ENCODE measurements around the gene LARP1.
"Not testable (repeated sequence)": the region's sequence is repeated elsewhere in the genome, so short reads cannot be mapped to it uniquely, and the experiment has no call there.

The LARP1 gene

DNA sequence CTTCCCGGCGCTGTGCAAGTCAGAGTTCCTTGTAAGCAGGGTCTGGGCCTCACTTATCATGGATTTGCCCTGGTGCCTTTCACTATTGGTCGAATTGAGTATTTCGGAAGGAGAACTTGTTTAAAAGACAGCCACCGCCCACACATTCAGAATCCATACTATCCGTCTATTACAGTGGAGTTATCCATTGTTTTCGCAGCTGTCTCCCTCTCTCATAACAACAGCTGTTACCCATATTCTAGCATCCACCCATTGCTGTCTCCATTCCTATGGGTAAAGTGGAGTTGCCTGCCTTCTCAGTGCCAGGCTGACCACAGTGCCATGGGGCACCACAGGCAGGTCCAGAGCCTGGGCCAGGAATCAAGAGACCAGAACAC lies 75.0 kb downstream of the LARP1 start:
- DNase-seq: no peak

DNA sequence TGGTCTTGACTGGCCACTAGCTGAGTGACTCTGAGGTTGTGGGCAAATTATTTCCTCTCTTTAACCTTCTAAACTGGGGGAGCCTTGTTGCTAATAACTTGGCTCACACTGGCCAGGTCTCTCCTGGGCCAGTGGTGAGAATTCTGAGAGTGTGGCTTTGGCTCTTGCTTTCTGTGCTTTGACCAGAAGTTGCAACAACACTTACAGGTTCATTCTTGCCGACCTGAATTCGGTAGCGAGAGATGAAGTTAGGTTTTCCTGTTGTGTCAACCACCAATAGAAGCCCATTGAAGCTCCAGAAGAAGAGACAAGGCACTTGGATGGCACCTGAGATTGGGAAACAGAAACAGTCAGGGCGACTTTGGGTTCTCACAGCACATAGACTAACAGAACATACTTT lies 75.4 kb downstream of the LARP1 start:
- no peak for DNase-seq

DNA sequence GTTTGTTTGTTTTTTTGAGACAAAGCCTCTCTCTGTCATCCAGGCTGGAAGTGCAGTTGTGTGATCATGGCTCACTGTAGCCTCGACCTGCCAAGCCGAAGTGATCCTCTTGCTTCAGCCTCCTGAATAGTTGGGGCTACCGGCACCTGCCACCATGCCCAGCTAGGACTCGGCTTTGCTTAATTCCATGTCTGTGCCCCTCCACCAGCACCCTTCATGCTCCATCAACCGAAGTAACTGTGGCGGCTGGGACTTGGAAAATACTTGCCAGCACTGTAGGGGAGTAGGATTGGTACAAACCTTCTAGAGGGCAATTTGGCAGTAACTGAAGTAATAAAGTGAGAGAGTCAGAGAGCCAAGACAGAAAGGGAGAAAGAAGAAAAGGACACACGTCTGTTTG lies 76.3 kb downstream of the LARP1 start:
- DNase-seq: no peak

DNA sequence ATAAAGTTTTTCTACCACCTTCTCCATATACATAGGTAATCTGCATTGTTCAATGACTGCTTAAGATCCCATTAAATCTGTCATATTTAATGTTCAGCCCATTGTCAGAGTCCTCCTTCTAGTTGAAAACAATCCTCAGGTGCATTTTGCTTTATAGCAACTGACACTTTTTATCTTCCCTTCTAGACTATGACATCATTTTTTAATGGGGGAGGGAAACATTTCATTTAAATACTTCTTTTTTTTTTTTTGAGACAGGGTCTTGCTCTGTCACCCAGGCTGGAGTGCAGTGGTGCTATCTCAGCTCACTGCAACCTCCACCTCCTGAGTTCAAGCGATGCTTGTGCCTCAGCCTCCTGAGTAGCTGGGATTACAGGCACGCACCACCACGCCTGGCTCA lies 77.6 kb downstream of the LARP1 start:
- not testable (repeated sequence) for DNase-seq

DNA sequence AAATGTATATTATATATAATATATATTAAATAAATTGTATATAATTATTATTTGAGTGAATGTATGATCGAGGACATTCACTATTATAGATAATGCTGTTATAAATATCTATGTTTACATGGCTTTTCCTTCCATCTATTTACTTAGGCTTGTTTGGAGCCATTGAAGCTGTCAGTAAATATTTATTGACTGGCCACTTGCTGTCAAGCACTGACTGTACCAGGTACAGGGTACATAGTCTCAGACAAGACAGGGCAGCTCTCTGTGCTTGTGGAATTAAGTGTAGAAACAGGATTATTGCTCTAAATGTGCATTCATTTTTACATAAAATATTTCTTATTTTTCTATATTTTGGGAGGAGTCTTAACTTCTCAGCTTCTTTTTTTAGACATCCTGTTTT lies 78.9 kb downstream of the LARP1 start:
- DNase-seq: no peak

DNA sequence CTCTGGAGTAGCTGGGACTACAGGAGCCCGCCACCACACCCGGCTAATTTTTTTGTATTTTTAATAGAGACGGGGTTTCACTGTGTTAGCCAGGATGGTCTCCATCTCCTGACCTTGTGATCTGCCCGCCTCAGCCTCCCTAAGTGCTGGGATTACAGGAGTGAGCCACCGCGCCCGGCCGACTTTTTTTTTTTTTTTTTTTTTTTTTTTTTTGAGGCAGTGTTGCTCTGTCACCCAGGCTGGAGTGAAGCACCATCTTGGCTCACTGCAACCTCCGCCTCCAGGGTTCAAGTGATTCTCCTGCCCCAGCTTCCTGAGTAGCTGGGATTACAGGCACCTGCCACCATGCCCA lies 80.5 kb downstream of the LARP1 start:
- not testable (repeated sequence) for DNase-seq

DNA sequence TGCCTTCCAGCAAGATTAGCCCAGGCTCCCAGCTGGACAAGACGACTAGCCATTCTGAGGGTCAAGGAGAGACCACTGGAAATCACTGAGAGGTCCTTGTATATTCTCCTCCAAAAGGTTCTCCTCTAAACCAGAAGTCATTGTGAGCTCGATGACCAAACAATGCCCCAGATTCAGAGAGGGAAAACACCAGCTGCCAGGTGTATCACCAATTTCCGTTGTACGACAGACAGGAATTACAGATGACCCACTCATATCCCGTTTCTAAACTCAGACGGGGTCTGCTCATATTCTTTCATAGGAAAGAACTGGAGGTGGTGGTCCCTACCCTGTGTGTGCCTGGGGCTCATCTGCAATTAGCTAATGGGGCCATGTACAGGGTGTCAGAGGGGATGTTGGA lies 81.0 kb downstream of the LARP1 start:
- no peak for DNase-seq

DNA sequence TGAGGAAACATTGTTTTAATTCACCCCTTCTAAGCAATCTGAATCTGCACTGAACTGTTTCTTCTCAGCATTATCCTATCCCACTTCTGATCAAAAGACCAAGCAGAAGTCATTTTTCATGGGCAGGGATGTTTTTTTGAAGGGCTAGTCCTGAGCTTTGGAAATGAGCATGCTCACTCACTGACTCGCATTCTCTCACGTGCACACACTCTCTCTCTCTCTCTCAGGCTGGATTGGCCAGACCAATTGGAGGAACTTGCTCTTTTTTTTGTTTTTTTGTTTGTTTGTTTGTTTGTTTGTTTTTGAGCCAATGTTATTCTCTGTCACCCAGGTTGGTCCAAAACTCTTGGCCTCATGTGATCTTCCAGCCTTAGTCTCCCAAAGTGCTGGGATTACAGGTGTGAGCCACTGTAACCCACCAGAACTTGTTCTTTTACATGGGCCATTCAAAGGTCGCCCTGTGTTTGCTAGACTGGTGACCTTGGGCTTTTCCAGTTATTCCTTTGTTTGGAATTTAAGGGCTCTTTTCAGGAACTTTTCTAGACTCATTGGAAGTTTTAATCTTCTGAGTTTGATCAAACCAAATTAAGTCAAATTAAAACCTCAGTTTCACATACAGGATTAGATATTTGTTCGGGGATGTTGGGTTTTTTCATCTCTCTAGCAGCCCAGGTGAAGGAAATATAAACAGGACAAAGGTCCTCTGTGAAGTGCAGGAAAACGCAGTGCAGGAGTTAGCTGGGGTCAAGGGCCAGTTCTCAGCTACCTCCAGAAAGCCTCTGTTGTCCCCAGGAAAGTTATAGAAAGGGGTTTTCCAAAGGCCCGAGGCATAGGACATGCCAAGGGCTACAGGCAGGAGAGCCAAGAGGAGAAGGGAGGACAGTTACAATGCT lies 82.1 kb downstream of the LARP1 start:
- no peak for DNase-seq

DNA sequence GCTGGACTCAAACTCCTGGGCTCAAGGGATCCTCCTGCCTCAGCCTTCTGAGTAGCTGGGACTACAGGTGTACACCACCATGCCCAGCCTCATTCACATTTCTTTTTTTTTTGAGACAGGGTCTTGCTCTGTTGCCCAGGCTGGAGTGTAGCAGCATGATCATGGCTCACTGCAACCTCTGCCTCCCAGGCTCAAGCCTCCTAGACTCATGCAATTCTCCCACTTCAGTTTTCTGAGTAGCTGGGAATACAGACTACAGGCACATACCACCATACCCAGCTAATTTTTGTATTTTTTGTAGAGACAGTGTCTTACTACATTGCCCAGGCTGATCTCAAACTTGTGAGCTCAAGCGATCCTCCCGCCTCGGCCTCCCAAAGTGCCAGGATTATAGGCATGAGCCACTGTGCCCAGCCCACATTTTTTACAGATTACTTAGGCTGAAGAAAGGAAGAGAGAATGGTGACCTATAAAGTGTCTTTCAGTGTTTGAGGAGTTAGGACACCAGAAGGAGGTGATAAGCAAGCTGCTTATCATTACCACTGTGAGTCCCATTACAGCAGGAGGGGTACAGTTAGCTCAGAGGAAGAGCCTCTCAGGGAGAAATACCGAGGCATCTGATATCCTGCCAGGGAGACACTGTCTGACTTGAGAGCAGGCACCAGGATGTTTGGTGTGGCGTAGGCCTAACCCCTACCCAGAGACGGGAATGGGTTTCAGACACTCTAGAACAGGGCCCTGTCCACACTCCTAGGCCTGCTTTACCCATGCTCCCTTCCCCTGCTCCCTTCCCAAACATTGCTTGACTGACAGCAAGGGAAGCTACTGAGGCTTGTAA lies 85.5 kb downstream of the LARP1 start:
- no peak for DNase-seq

DNA sequence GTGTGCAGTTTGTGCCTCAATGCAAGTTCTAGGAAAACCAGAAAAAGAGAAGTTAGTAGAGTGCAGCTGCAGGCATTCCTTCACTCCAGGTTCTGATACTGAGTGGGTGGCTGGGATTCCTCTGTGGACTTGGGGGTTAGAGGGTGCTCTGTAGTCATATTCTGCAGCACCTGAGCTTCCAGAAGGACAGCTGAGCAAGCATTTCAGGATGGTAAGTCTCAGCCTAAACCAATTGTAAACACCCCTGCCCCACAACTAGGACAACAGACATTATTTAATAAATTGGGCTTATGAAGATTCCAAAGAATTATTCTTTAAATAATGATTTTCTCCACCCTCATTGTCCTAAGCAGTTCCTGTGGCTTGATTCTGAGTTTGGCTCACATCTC lies 86.1 kb downstream of the LARP1 start:
- no peak for DNase-seq

DNA sequence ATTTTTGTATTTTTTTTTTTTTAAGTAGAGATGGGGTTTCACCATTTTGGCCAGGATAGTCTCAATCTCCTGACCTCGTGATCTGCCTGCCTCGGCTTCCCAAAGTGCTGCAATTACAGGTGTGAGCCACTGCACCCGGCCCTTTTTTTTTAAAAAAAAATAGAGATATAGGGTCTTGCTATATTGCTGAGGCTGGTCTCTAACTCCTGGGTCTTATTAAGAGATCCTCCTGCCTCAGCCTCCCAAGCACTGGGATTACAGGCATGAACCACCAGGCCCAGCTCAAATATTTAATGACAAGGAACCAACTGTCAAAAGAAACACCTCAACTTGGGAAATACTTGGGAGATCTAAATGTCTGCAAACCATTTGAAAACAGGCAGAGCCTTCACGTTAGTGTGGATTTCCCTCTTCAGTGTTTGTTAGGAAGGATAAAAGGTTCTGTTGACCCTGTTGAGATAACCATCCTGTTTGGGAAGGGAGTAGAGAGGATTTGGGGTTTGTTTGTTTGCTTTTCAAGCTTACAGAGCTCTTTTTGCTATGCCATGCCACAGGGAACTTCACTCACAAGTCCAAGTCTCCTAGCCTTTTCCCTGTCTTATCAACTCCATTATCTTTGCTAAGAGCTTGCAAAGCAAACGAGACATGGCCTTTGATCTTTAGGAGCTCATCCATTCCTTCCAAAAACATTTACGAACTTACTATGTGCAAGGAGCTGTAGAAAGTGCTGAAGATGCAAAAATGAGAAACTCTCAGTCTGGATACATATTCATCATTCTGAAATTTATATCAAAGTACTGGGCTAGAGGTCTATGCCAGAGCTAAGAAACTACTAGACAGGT lies 87.7 kb downstream of the LARP1 start:
- no peak for DNase-seq

DNA sequence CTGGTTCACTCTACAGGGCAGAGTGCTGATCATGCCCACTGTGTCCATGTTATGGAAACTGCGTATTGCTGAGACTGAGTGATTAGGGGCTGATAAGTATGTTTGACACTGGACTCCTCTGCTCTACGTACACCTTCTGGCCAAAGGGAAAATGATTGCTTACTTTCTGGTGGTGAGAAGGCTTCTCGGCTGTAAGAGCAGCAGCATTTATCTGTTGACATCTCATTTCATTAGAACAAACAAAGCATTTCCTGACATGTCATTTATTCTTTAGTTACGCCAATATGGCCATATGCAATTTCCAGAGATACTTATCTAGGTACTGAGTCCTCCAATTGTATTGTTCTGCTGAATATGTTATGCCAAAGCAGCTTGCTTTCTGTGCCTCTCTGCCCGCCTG lies 89.6 kb downstream of the LARP1 start:
- no peak for DNase-seq

DNA sequence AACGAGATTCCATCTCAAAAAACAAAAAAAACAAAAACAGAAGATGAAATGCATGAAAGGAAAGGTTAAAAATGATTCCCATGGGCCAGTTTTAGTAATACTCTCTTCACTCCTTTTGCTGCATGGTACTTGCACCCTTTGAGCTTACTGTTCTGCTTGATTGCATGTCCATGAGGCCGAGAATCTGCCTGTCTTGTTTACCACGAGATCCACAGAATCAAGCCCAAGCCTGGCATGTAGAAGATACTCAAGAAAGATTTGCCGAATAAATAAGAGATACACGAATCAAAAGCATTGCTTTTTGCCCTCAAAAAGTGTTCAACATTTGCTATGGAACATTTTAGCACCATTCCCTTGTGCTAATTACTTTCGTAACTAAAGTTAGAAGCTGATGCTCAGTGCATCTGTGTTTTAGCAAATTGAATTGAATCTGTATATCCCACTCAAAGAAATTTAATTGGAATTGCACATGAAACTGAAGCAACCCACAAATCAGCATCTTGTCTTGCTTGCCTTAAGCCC lies 94.1 kb downstream of the LARP1 start:
- no peak for DNase-seq

DNA sequence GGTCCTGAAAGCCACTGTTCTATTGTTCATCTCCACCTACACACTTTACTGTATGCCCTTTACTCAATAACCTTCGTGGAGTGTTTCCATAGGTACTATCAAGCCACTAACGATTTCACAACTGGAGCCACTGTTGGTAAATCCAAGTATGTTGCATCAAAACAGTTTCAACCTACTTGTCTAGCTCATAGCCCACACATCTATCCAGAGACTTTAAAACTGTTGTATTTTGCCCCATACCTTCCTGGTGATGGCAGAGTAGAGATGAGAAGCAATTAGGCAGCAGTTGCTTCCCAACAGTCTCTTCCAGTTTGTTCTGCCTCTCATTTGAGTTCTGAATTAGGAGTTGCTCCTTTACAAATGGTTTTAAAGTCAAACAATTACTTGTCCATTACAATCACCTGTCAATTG lies 94.6 kb downstream of the LARP1 start:
- no peak for DNase-seq

DNA sequence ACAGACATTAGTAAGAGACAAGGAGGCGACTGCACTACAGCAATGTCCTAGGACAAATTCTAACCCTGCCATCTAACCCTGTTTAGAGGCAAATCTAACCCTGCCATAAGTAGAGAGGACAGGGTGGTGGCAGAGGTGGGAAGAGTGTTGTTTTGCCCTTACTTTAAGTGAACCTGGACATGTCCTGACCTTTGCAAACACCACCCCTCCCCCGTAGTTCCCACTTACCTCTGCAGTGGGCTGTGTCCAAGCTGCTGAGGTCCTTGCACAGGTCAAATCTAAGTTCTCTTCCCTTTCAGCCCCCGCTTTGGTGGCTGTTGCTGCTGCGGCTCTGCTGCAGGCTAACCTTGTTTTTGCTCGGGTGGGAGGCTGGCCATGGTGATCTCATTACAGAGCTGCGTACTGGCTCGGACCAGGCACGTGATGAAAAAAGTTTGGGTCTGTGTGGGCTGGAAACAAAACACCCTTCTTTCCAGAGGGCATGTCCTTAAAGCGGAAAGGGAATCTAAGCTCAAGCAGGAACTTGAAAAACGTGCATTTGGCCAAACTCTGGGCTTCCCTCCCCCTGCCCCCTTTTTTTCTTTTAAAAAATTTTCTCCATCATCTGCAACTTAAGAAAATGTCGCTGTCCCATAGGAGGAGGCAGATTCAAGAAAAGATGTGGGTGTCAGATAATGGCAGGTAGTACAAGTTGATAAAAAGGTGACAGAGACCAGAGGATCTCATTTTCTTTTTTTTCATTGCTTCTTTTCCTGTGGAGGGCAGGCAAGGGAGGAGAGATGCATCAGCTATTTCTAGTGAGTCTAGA lies 95.3 kb downstream of the LARP1 start, which contains the start of gene FAXDC2:
FAXDC2 (minus strand) TSS at position 349 of the 808 bp plus-strand sequence. CDS start 12,425 bp downstream, outside the sequence.
- no peak for DNase-seq

DNA sequence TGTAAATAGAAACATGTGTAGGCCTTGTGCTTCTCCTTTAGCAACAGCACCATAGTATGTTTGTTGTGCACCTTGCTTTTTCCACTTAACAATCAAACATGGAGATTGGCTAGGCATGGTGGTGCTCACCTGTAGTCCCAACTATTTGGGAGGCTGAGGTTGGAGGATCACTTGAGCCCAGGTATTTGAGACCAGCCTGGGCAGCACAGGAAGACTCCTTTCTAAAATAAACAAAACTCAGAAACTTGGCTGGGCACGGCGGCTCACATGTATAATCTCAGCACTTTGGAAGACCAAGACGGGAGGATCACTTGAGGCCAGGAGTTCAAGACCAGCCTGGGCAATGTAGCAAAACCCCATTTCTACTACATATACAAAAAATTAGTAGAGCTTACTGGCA lies 96.2 kb downstream of the LARP1 start:
- DNase-seq: no peak

DNA sequence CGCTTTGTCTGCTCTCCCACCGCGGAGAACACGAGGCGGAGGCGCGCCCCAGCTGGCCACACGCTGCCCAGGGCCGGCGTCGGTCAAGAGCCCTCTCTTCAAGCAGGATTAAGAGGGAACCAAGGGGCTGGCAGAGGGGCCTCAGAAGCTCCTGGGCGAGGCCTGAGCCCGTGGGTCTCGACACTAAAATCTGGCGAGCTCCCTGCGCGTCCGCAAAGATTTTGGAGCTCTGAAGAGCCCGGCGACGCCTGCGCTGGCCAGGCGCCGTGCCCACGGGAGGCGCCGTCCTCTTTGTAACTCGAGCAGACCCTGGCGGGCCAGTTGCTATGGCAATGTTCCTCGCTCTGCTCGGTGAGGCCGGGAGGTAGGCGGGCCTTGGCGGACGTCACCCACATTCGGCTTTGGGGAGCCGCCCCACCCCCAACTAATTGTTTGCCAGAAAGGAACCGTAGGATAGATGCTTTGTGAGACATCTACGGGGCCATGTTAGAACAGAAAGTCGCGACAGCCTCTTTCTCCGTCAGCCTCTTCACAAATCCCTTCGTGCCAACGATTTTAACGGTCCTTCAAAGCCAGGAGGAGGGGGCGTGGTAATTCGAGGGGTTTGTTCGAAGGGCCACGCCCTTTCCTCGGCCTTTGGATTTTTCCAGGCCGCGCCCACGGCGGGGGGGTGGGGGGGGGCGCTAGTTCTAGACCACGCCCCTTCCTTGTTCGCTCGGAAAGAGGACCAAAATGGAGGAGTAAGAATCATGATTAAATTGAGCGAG lies 102.5 kb downstream of the LARP1 start:
- DNase-seq: peak; percentile 94

DNA sequence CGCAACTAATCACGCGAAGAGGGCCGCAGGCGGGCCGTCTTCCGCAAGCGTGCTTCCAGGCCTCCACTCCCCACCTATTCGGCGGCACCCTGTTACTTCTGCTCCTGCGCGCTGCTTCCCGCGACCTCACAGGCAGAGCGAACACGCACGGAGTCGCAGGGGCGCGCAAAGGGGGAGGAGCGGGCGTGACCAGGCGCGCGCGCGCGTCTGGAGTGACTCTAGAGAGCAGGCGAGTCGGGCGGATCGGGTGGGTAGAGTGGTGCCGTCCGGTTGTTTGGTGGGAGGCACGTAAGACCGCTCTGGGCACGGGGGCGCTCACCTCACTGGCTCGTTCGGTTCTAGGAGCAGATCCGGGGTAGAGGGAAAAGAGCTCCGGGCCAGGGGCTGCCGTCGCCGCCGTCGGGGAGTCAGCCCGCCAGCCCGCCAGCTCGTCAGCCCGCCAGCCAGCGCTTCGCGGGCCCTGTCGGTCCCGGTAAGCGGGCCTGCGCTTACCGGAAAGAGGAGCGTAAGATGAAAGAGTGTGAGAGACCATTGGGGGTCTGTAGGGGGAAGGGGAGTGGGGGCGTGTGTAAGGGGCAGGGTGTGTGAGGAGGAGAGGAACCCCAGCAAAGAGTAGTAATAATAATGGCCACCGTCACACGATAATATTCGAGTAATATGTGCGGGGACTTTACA lies 103.3 kb downstream of the LARP1 start, which contains the start of gene CNOT8:
CNOT8 (plus strand) TSS at position 331 of the 675 bp plus-strand sequence. CDS start 4,652 bp downstream, outside the sequence.
- DNase-seq: peak; percentile 76

DNA sequence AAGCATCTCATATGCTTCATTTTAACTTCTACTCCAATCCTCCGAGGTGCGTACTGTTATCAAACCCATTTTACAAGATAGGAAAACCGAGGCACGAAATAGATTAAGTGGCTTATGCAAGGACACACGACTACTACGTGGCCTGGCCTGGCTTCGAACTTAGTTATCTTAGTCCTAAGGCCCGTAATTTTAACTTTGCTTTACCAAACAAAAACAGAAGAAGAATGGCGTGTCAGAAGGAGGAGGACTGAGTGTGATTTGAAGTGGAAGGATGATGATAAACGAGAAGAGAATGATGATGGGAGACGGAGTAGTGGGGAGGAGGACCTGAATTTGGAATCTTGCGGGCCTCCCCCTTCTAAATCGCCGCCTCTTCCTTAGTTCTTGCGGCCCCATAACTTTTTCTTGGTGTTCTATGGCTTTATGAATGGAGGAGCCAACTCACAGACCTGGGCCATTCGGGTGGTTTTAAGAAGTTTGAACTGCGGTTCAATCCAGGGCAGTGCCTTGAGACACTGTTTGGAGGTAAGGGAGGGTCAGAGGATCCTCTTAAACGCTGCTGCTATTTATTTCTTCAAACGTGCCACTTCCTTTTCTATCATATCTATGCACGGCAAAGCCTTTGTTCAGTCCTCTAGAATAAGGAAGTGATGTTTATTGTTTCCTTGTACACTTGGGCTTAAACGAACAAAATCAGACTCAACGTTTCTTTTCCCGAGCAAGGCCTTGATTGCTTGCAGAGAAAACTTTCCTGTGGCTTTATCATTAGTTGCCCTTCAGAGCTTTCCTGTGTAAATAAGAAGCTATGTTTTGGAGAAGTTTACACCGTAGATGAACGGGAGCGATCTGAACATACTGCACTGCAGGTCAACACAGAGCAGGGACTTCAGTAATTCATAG lies 104.0 kb downstream of the LARP1 start:
- DNase-seq: no peak
